ENCODE data around the gene SLC12A7.
"Not testable (repeated sequence)": the region's sequence is repeated elsewhere in the genome, so short reads cannot be mapped to it uniquely, and the experiment has no call there.

- TF ChIP-seq KLF16 (CRISPR knock-in tag; IDR thresholded peaks at IDR 0.05); EZH2 (conservative IDR thresholded peaks at IDR 0.05; ENCODE audit: low read depth, low read length); CTCF (CRISPR knock-in tag; IDR thresholded peaks at IDR 0.05); ZNF432 (CRISPR knock-in tag; IDR thresholded peaks at IDR 0.05; ENCODE audit: borderline replicate concordance); RAD21 (CRISPR knock-in tag; IDR thresholded peaks at IDR 0.05); POLR2A (IDR thresholded peaks at IDR 0.05; ENCODE audit: insufficient read depth in 1 of 2, low read depth in 2 of 2, low read length in 2 of 2); CBFB (CRISPR knock-in tag; IDR thresholded peaks at IDR 0.05); ZNF20 (CRISPR knock-in tag; IDR thresholded peaks at IDR 0.05); REST (IDR thresholded peaks at IDR 0.05; ENCODE audit: borderline replicate concordance in 1 of 2, low read depth in 1 of 2, low read length in 2 of 2); THRA (CRISPR knock-in tag; IDR thresholded peaks at IDR 0.05; ENCODE audit: borderline replicate concordance): not testable (repeated sequence)
Measured at GRCh38 chr5:1061292-1061691, 50.6 kb downstream of the SLC12A7 start.
